Parathyroid adenoma (tissue), 2 donors: ENCODE results near the gene MEGF10.
A peak's percentile ranks its signal among the peaks of the same experiment; 100 is the strongest.

Experiments used
- H2AFZ ChIP-seq: fragments of 300-600 bp; sonication (generic); one replicate; pipeline ENCODE4 v1.7.0; 2017; ENCODE audit warnings: antibody characterized with exemption, mild to moderate bottlenecking
- H3K27ac ChIP-seq: fragments of 300-600 bp; sonication (generic); one replicate; pipeline ENCODE4 v1.7.0; 2017
- H3K27me3 ChIP-seq: fragments of 300-600 bp; sonication (generic); one replicate; pipeline ENCODE4 v1.7.0; 2017; ENCODE audit warnings: low read length; ENCODE audit not compliant: control insufficient read depth, insufficient read depth
- H3K36me3 ChIP-seq: fragments of 300-600 bp; sonication (generic); one replicate; pipeline ENCODE4 v1.7.0; 2017; ENCODE audit warnings: low read length; ENCODE audit not compliant: control insufficient read depth, insufficient read depth
- H3K4me1 ChIP-seq: fragments of 300-600 bp; sonication (generic); one replicate; pipeline ENCODE4 v1.7.0; 2017; ENCODE audit warnings: control low read depth
- H3K4me2 ChIP-seq: fragments of 300-600 bp; sonication (generic); one replicate; pipeline ENCODE4 v1.7.0; 2017; ENCODE audit warnings: low read length
- H3K4me3 ChIP-seq: fragments of 300-600 bp; sonication (generic); one replicate; pipeline ENCODE4 v1.7.0; 2017; ENCODE audit warnings: low read depth, low read length
- H3K79me2 ChIP-seq: fragments of 300-600 bp; sonication (generic); one replicate; pipeline ENCODE4 v1.7.0; 2017; ENCODE audit warnings: control low read depth
- H3K9ac ChIP-seq: fragments of 300-600 bp; sonication (generic); one replicate; pipeline ENCODE4 v1.7.0; 2017; ENCODE audit warnings: mild to moderate bottlenecking
- H3K9me3 ChIP-seq: fragments of 300-600 bp; sonication (generic); one replicate; pipeline ENCODE4 v1.7.0; 2017; ENCODE audit warnings: low read length; ENCODE audit not compliant: control insufficient read depth
- CTCF ChIP-seq: fragments of 300-600 bp; sonication (generic); IDR thresholded peaks from one replicate; pipeline ENCODE4 v1.7.0; 2017; ENCODE audit warnings: antibody characterized with exemption, mild to moderate bottlenecking
- donor health status: primary hyperparathyroidism.

MEGF10 gene

GRCh38 chr5:127308945-127309344 is 18.3 kb downstream of the MEGF10 start:
- H3K27me3 ChIP-seq, result no peaks in the 10 kb centered on the region
- no peaks in the 10 kb centered on the region for H3K36me3 ChIP-seq
- no peaks in the 10 kb centered on the region for H3K4me1 ChIP-seq
- H3K4me2 ChIP-seq, result no peak overlapping the region
- no peaks in the 10 kb centered on the region for H3K9me3 ChIP-seq
- no peak overlapping the region for H3K4me3 ChIP-seq
- no peak overlapping the region for H3K27ac ChIP-seq
- H3K79me2 ChIP-seq, result no peaks in the 10 kb centered on the region
- TF ChIP-seq CTCF, result no peak
- H3K9ac ChIP-seq, result no peak overlapping the region
- H2AFZ ChIP-seq, result no peak overlapping the region

GRCh38 chr5:127311349-127311748 is 20.8 kb downstream of the MEGF10 start:
- TF ChIP-seq CTCF, result no peak
- Histone ChIP-seq H3K9ac (no peak overlapping the region), H3K4me2 (no peak overlapping the region), H3K27ac (no peak overlapping the region), H2AFZ (no peak overlapping the region), H3K27me3 (no peaks in the 10 kb centered on the region), H3K79me2 (no peaks in the 10 kb centered on the region), H3K36me3 (no peaks in the 10 kb centered on the region), H3K9me3 (no peaks in the 10 kb centered on the region), H3K4me3 (no peak overlapping the region), H3K4me1 (no peaks in the 10 kb centered on the region)

DNA sequence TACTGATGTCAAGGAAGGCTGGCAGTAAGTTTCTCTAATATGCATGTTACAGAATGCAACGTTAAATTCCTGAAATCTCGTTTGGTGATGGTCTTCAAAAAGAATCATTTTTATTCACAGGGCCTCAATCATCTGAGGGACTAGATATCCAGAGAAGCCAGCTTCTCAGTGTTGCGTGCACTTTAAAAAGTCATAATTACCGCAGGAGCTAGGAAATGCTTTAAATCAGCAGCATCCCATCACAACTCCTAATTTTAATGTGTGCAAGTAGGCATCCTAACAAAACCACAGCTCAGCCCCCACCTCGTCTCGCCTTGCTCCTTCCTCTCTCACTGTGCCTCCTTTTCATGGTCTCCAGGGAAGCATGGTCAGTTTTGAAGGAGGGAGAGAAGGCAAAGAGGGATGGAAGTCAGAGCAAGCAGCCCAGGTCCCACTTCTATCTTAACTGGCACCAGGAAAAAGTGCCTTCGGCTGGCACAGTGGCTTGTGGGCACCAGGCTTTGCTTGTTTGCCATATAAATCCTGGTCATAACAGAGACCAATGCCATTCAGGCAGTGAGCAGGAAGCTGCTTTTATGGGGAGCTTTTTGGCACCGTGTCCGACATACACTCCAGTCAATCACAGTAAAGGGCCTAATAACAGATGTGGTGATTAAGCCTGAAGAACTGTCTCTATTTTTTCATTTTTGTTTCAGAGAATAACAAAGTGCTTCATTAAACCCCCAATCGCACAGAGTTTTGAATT is 21.4 kb downstream of the MEGF10 start:
- H3K4me1 ChIP-seq, result no peaks in the 10 kb centered on the region
- no peaks in the 10 kb centered on the region for H3K27me3 ChIP-seq
- no peaks in the 10 kb centered on the region for H3K36me3 ChIP-seq
- TF ChIP-seq CTCF, result no peak
- H3K9ac ChIP-seq, result no peak overlapping the region
- H2AFZ ChIP-seq, result no peak overlapping the region
- no peaks in the 10 kb centered on the region for H3K79me2 ChIP-seq
- H3K4me2 ChIP-seq, result no peak overlapping the region
- H3K9me3 ChIP-seq, result no peaks in the 10 kb centered on the region
- no peak overlapping the region for H3K4me3 ChIP-seq
- H3K27ac ChIP-seq, result no peak overlapping the region

- Histone ChIP-seq H3K9me3 (no peaks in the 10 kb centered on the region), H3K27me3 (no peaks in the 10 kb centered on the region), H3K4me1 (no peaks in the 10 kb centered on the region), H3K4me2 (no peak overlapping the region), H2AFZ (no peak overlapping the region), H3K4me3 (no peak overlapping the region), H3K27ac (no peak overlapping the region), H3K36me3 (no peaks in the 10 kb centered on the region), H3K9ac (no peak overlapping the region), H3K79me2 (no peaks in the 10 kb centered on the region)
- no peak for TF ChIP-seq CTCF
Observed at GRCh38 chr5:127313379-127313778, 22.8 kb downstream of the MEGF10 start.

GRCh38 chr5:127313847-127314473 is 23.4 kb downstream of the MEGF10 start:
- Histone ChIP-seq H3K27me3 (no peaks in the 10 kb centered on the region), H3K27ac (no peak overlapping the region), H3K9ac (no peak overlapping the region), H3K36me3 (no peaks in the 10 kb centered on the region), H3K4me2 (no peak overlapping the region), H3K9me3 (no peaks in the 10 kb centered on the region), H3K79me2 (no peaks in the 10 kb centered on the region), H3K4me3 (no peak overlapping the region), H3K4me1 (no peaks in the 10 kb centered on the region), H2AFZ (no peak overlapping the region)
- TF ChIP-seq CTCF, result peak; percentile 79
